Stimulated activated CD4-positive, alpha-beta T cell treated with anti-CD3 and anti-CD28 coated beads, Interleukin-1b, Interleukin-23, amount 100 ng/mL, for 24 hours (primary cell): ENCODE measurements around the gene SPEF2.

Experiments
- DNase-seq, 4 experiments: peaks; one replicate each; pipeline ENCODE4 v3.0.0-alpha.2; 2020; ENCODE audit warnings: low read depth in 4 of 4, low spot score in 1 of 4

SPEF2 gene

DNA sequence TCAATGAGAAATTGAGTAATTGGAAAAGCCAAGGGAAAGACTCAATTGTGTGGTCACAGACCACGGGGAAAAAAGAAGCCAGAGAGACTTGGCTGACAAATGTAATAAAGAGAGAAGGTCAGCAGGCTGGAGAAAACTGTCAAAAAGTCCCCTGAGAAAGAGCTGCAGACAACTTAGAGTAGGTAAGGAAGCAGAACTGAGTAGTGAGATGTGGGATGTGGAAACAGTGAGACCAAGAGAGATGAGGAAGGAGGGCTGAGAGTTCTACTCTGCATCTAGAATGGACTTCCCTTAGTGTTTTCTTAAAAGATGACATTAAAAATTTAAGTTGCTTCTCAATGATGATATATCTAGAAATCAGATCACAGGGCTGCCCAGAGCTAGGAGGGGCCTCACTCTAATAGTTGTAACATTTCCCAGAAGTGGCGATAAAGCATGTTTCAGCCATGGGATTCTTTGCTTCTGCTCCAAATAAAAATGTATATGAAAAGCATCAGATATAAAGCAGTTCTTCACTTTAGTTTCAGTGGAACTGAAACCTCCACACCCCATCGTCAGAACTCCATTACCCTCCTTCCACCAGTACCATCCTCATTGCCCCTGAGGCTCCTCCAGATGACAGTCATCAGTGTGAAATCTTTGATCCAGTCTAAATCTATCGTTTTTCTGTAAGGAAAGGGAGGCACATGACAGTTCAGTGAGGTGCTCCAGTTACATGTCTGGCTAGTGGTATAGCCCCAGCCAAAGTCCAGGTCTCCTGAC is 80.6 kb downstream of the SPEF2 start:
- DNase-seq: no peak

GRCh38 chr5:35707659-35708058 is 90.0 kb downstream of the SPEF2 start:
- DNase-seq: no peak

- no peak for DNase-seq
Observed at GRCh38 chr5:35709688-35710087, 92.0 kb downstream of the SPEF2 start.

DNA sequence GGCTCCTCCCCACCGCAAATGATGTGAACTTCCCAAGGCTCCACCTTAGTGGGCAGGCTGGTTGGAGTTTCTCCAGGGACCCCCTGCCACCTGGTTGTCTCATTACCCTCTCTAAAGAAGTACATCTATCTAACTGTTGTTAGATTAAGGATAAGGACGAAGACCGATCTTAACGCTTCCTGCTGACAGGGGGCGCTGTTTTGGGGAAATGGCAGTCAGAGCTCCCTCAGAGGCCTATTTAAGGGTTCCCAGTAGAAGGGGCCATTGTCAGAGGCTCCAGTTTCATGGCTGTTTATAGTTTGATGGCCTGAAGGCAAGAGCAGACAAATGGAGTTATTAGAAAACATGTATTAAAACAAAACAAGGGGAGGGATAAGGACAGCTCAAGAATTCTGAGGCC is 100.1 kb downstream of the SPEF2 start:
- no peak for DNase-seq

DNA sequence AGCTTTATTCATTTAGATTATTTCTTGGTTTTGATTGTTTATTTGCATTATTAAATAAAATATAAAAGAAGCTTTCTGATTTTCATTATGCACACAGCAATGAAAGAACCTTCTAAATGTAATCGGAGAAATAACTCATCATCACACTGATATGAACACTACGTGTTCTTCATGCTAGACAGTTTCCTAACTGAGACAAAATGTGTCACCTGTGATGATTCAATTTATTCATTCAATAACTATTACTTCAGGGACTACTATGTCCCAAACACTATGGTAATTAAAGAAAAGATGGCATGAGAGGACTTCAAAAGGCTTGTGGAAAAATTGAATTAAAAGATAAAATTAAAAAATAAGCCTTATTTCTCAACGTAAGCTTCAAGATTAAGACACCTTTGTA is 118.1 kb downstream of the SPEF2 start:
- no peak for DNase-seq

DNA sequence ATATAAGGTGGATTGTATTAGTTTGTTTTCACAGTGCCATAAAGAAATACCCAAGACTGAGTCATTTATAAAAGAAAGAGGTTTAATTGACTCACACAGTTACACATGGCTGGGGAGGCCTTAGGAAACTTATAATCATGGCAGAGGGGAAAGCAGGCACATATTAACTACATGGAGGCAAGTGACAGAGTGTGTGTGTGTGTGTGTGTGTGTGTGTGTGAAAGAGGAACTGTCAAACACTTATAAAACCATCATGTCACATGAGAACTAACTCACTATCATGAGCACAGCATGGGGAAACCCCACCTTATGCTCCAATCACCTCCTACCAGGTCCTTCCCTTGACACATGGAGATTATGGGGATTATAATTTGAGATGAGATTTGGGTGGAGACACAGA is 118.6 kb downstream of the SPEF2 start:
- DNase-seq: peak in 2 of 4 experiments; percentile 29 to 44

DNA sequence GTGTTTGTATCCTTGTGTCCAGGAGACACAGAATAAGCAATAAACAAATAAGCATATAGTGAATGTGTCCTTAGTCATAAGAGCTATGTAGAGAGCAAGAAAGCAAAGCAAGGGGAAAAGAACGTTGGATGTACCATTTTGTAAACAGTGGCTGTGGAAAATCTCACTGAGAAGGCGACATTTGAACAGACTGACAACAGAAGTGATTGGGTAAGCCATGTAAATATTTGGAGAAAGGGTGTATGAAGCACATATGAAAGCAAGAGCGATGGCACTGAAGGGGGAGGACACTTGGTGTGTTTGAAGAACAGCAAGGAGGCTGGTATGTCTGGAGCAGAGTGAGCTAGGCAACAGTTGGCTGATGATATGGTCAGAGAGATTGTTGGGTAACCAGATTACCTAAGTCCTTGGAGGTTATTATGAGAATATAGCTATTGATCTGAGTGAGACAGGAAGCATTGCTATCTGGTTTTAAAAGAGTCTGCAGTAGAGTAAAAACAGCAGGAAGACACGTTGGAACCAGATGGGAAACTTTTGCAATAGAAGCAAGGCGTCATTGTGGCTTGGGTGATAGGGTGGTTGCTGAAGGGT is 123.6 kb downstream of the SPEF2 start:
- no peak for DNase-seq

DNA sequence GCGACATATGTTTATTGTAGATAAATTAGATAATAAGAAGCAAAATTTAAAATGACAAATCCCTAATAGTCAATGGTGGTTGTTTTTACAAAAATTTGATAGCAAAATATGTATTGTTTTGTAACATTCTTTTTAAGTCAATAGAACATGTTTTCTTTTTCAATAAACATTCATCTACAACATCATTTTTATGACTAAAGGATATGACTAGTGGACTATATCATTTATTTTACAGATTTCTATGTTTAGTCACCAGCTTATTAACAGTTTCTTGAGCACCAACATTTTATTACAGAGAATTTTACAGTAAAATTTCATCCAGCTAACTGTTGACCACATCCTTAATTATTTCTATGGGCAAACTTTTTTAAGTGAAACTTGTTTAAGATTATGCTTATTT is 124.3 kb downstream of the SPEF2 start:
- DNase-seq: no peak

DNA sequence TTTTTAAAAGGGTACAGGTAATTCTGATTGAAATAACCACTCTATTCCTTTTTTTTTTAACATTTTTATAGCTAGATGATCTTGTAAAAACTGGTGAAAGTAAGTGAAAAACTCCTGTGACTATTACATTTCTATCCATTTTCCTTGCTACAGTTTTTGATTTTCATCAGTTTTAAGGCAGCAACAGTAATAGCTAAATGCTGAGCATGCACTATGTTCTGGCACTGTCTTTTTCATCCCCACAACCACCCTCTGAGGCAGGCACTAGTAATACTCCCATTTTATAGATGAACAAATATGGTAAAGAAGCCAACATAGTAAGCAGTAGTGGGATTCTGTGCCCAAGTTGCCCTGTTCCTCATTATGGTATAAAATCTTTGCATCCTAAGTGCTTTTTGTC is 126.0 kb downstream of the SPEF2 start:
- no peak for DNase-seq

- no peak for DNase-seq
Observed at GRCh38 chr5:35745193-35745592, 127.5 kb downstream of the SPEF2 start.

GRCh38 chr5:35745660-35746059 is 128.0 kb downstream of the SPEF2 start:
- no peak for DNase-seq

- no peak for DNase-seq
Observed at GRCh38 chr5:35752012-35752411, 134.3 kb downstream of the SPEF2 start.

- no peak for DNase-seq
Observed at GRCh38 chr5:35753500-35753899, 135.8 kb downstream of the SPEF2 start.

- no peak for DNase-seq
Observed at GRCh38 chr5:35754481-35754880, 136.8 kb downstream of the SPEF2 start.

DNA sequence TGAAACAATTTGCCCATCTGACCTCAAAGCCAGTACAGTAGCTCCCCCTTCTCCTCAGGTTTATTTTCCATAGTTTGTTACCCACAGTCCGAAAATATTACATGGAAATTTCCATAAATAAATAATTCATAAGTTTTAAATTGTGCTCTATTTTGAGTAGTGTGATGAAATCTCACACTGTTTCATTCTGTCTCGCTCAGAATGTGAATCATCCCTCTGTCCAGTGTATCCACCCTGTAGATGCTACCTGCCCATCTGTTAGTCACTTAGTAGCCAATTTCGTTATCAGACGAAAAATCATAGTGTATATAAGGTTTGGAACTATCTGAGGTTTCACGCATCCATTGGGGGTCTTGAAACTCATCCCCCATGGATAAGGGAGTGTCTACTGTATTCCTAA is 138.3 kb downstream of the SPEF2 start:
- DNase-seq: no peak

DNA sequence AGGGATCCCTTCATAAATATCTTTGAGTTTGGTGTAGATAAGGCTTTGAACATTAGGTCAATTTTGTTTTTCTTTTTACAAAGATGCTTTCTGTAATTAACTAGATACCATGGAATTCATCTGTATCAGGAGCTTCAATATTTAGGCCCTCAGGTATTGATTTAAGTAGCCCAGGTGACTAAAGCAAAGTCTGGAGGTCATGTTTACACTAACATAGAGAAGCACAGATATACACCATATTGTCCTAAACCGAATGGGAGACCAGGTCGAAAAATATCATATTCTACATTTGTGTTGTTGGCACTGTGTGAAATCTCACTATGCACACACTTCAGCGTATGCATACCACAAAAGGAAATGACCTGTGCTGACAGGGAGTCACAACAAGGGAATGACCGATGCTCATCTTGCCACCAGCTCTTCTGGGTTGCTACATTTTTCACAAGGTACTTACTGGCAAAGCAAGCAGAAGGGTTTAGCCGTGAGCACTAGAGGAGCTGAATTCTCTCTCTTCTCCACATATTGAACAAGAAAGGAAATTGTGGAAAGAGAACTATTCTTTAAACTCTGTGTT is 140.6 kb downstream of the SPEF2 start:
- no peak for DNase-seq

GRCh38 chr5:35761541-35761940 is 143.9 kb downstream of the SPEF2 start:
- no peak for DNase-seq

- DNase-seq: no peak
Observed at GRCh38 chr5:35762368-35762767, 144.7 kb downstream of the SPEF2 start.

DNA sequence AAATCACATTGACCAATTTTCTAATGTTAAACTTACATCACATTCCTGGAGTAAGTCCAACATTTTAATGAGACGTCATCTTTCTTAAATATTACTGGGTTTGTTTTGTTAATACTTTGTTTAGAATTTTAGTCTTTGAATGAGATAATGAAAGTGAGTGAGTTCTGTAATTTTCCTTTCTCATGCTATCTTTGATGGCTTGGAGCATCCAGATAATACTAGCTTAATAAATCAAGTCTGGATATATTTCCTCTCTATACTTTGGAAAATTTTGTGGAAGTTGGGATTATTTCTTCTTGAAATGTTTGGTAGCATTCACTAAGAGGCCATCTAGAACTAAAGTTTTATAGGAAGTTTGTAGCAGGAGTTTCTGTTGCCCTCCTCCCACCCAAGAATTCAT is 148.3 kb downstream of the SPEF2 start:
- no peak for DNase-seq

- no peak for DNase-seq
Observed at GRCh38 chr5:35771300-35771699, 153.6 kb downstream of the SPEF2 start.

DNA sequence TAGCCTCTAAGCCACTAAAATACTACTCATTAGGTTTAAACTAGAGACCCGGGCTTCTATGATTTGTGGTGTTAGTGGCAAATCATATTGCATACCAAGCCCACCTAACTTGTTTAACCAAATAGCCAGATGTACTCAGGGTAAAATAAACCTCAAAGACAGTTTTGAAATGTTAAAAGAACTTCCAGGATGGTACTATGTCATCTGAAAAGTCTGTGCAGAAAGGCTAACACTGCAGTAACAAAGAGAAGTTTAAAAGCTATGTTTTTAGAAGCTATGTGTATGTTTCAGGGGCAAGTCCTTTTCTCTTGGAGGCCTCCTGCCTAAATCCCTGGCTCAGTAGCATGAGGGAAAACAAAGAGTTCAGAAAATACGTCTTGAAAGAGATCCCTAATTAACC is 154.2 kb downstream of the SPEF2 start:
- DNase-seq: no peak

- no peak for DNase-seq
Observed at GRCh38 chr5:35773967-35774366, 156.3 kb downstream of the SPEF2 start.

DNA sequence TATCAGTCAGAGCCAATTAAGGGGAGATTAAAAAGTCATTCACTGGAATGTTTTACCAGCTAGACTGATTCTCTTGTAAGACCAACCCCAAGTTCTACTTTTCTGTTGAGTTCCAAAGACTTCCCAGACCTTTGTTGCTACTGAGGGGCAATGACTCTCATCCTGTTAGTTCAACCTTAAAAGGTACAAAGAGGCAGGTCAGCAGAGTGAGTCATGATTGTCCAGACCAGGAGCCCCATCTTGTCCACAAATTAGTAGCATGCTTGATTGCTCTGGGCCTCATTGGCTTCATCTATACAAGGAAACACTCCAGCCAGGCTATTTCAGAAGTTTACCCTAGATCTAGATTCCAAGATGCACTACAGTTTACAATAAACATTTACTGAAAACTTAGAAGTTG is 159.1 kb downstream of the SPEF2 start:
- no peak for DNase-seq
